Coronary artery (tissue), 2 donors: ENCODE data around the gene DMXL2.
"Not testable (repeated sequence)": the region's sequence is repeated elsewhere in the genome, so short reads cannot be mapped to it uniquely, and the experiment has no call there.

ENCODE experiments used
- DNase-seq: peaks from one replicate; pipeline ENCODE4 v3.0.0-alpha.2; 2017; ENCODE audit warnings: low spot score
- H3K27ac ChIP-seq, 2 donors: fragments of 200-600 bp; sonication (generic); one replicate each; pipeline ENCODE4 v1.5.1; 2016 to 2019
- H3K4me3 ChIP-seq: fragments of 200-600 bp; sonication (generic); 2 replicates; pipeline ENCODE4 v1.5.1; 2016; ENCODE audit warnings: mild to moderate bottlenecking, moderate library complexity
- CTCF ChIP-seq: fragments of 200-600 bp; sonication (generic); IDR thresholded peaks from one replicate; pipeline ENCODE4 v1.5.1; 2019; ENCODE audit warnings: antibody characterized with exemption

The DMXL2 gene

GRCh38 chr15:51450001-51450400, 172.6 kb downstream of the DMXL2 start:
- DNase-seq: no peak
- TF ChIP-seq CTCF: no peak
- H3K4me3 ChIP-seq: no peak overlapping the region
- no peak overlapping the region for H3K27ac ChIP-seq

GRCh38 chr15:51448622-51449399, 173.8 kb downstream of the DMXL2 start:
- Histone ChIP-seq H3K4me3 (no peak overlapping the region), H3K27ac (no peak overlapping the region)
- no peak for DNase-seq
- TF ChIP-seq CTCF: no peak

GRCh38 chr15:51447855-51448621, 174.5 kb downstream of the DMXL2 start:
- H3K27ac ChIP-seq: no peak overlapping the region
- DNase-seq: no peak
- H3K4me3 ChIP-seq: no peak overlapping the region
- no peak for TF ChIP-seq CTCF

GRCh38 chr15:51446029-51446744, 176.4 kb downstream of the DMXL2 start:
- not testable (repeated sequence) for H3K4me3 ChIP-seq, DNase-seq, H3K27ac ChIP-seq

- DNase-seq: no peak
- TF ChIP-seq CTCF: no peak
- H3K4me3 ChIP-seq: no peak overlapping the region
- H3K27ac ChIP-seq: no peak overlapping the region
Measured at GRCh38 chr15:51444807-51445206, 177.8 kb downstream of the DMXL2 start.

GRCh38 chr15:51444112-51444511, 178.5 kb downstream of the DMXL2 start:
- Histone ChIP-seq H3K27ac (no peak overlapping the region), H3K4me3 (no peak overlapping the region)
- no peak for DNase-seq
- no peak for TF ChIP-seq CTCF

- DNase-seq: no peak
- H3K4me3 ChIP-seq: no peak overlapping the region
- no peak overlapping the region for H3K27ac ChIP-seq
- TF ChIP-seq CTCF: no peak
Measured at GRCh38 chr15:51443282-51443914, 179.2 kb downstream of the DMXL2 start.
